HG02763 (cell line): Measurements from ENCODE around the gene VSIG1.
A peak's percentile ranks its signal among the peaks of the same experiment; 100 is the strongest.

Experiments used
- ATAC-seq: cut with Tn5 transposase; IDR thresholded peaks from one replicate; pipeline ENCODE4 v1.9.1; 2021; ENCODE audit warnings: mild to moderate bottlenecking, moderate library complexity; ENCODE audit not compliant: unreplicated experiment

The VSIG1 gene

GRCh38 chrX:108064001-108064400 is 19.1 kb downstream of the VSIG1 start:
- ATAC-seq = no peak

GRCh38 chrX:108064613-108065012 is 19.7 kb downstream of the VSIG1 start:
- no peak for ATAC-seq

- no peak for ATAC-seq
Observed at GRCh38 chrX:108068121-108068520, 23.3 kb downstream of the VSIG1 start.

GRCh38 chrX:108070891-108071290 is 26.0 kb downstream of the VSIG1 start:
- no peak for ATAC-seq

GRCh38 chrX:108071578-108071977 is 26.7 kb downstream of the VSIG1 start:
- ATAC-seq = no peak

- ATAC-seq = no peak
Observed at GRCh38 chrX:108072746-108073145, 27.9 kb downstream of the VSIG1 start.

GRCh38 chrX:108081110-108081509 is 36.2 kb downstream of the VSIG1 start:
- ATAC-seq = no peak

GRCh38 chrX:108087792-108088191 is 42.9 kb downstream of the VSIG1 start:
- no peak for ATAC-seq

- ATAC-seq = no peak
Observed at GRCh38 chrX:108088511-108088910, 43.6 kb downstream of the VSIG1 start.

GRCh38 chrX:108090491-108091263 is 45.8 kb downstream of the VSIG1 start:
- ATAC-seq = peak; percentile 1

GRCh38 chrX:108091264-108091877 is 46.5 kb downstream of the VSIG1 start, which contains the start of the genes ATG4A and PSMD10:
ATG4A (plus strand) TSS chrX:108091778; CDS start chrX:108091827, 49 bp downstream.
PSMD10 (minus strand) TSS chrX:108091542; CDS start chrX:108091520, 22 bp downstream.
- ATAC-seq = peak; percentile 96

- peak; percentile 34 for ATAC-seq
Observed at GRCh38 chrX:108091878-108092291, 47.0 kb downstream of the VSIG1 start.

- no peak for ATAC-seq
Observed at GRCh38 chrX:108097380-108097779, 52.5 kb downstream of the VSIG1 start.

- no peak for ATAC-seq
Observed at GRCh38 chrX:108105473-108105872, 60.6 kb downstream of the VSIG1 start.

GRCh38 chrX:108114541-108114940 is 69.7 kb downstream of the VSIG1 start:
- no peak for ATAC-seq

GRCh38 chrX:108117988-108118387 is 73.1 kb downstream of the VSIG1 start:
- ATAC-seq = no peak

GRCh38 chrX:108121291-108121690 is 76.4 kb downstream of the VSIG1 start:
- ATAC-seq = no peak

- ATAC-seq = no peak
Observed at GRCh38 chrX:108122748-108123147, 77.9 kb downstream of the VSIG1 start.

GRCh38 chrX:108123591-108124366 is 78.9 kb downstream of the VSIG1 start:
- ATAC-seq = no peak

- ATAC-seq = no peak
Observed at GRCh38 chrX:108126661-108127060, 81.8 kb downstream of the VSIG1 start.

- ATAC-seq = no peak
Observed at GRCh38 chrX:108127152-108127551, 82.3 kb downstream of the VSIG1 start.
